Measurements from ENCODE around the gene SMG1.
A peak's percentile ranks its signal among the peaks of the same experiment; 100 is the strongest.
"Not testable (repeated sequence)": the region's sequence is repeated elsewhere in the genome, so short reads cannot be mapped to it uniquely, and the experiment has no call there.

GRCh38 chr16:18759598-18760520 is 166.3 kb downstream of the SMG1 start:
- not testable (repeated sequence) for TF ChIP-seq REST (IDR thresholded peaks at IDR 0.05; ENCODE audit: low read depth); SIN3A (IDR thresholded peaks at IDR 0.05; ENCODE audit: low read depth); POLR2A (IDR thresholded peaks at IDR 0.05; ENCODE audit: borderline replicate concordance, extremely low read depth, insufficient read depth, insufficient read length); EZH2phosphoT487 (IDR thresholded peaks at IDR 0.05; ENCODE audit: borderline replicate concordance); EZH2 (IDR thresholded peaks at IDR 0.05); POLR2AphosphoS5 (IDR thresholded peaks at IDR 0.05; ENCODE audit: low read depth, low read length); ZNF274 (IDR thresholded peaks at IDR 0.05; ENCODE audit: low read depth, low read length)
- peak; percentile 65 for TF ChIP-seq RAD21 (IDR thresholded peaks at IDR 0.05; ENCODE audit: low read depth)
- TF ChIP-seq CTCF (IDR thresholded peaks at IDR 0.05 in 2 of 3, conservative IDR thresholded peaks at IDR 0.05 in 1 of 3; ENCODE audit: borderline replicate concordance in 1 of 3, insufficient read depth in 1 of 3, low read depth in 2 of 3, low read length in 2 of 3), result peak; percentile 20 to 56 (median 47); a peak in 5 of 6 replicates

All from HCT116 (cell line).